AG09319 (cell line): Measurements from ENCODE around the gene CTIF.

Experiments used
- DNase-seq: peaks from one replicate; pipeline ENCODE4 v3.0.0-alpha.2; 2010; ENCODE audit warnings: low read depth; ENCODE audit errors: extremely low read depth
- TF ChIP-seq, protein P1 (sequence below): IDR thresholded peaks from 2 replicates; pipeline ENCODE4 v1.5.1; 2011; ENCODE audit warnings: low read depth, mild to moderate bottlenecking, inconsistent platforms, low read length, moderate library complexity

CTIF gene

DNA sequence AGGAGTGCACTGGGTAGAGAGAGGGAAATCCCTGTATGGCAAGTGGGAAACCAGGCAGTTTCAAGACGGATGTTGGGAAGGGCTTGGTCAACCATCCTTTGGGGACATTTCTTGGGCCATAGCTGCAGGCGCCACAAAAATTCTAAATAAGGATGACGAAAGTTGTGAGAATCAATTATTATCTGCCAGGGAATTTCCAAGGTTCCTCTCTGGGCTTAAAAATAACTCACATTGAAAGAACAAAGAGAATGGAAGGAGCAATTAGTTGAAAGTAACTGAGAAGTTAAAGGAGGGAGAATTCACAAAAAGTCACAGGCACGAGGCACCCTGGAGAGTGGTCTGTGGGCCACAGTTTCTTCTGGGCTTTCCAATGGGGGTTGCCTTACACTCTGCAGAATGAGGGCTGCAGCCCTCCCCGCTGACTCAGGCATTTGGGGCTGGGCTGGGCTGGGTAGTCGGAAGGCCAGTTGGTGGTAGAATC lies 216.2 kb downstream of the CTIF start:
- TF ChIP-seq, protein P1, sequence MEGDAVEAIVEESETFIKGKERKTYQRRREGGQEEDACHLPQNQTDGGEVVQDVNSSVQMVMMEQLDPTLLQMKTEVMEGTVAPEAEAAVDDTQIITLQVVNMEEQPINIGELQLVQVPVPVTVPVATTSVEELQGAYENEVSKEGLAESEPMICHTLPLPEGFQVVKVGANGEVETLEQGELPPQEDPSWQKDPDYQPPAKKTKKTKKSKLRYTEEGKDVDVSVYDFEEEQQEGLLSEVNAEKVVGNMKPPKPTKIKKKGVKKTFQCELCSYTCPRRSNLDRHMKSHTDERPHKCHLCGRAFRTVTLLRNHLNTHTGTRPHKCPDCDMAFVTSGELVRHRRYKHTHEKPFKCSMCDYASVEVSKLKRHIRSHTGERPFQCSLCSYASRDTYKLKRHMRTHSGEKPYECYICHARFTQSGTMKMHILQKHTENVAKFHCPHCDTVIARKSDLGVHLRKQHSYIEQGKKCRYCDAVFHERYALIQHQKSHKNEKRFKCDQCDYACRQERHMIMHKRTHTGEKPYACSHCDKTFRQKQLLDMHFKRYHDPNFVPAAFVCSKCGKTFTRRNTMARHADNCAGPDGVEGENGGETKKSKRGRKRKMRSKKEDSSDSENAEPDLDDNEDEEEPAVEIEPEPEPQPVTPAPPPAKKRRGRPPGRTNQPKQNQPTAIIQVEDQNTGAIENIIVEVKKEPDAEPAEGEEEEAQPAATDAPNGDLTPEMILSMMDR, result no peak
- DNase-seq, result no peak

DNA sequence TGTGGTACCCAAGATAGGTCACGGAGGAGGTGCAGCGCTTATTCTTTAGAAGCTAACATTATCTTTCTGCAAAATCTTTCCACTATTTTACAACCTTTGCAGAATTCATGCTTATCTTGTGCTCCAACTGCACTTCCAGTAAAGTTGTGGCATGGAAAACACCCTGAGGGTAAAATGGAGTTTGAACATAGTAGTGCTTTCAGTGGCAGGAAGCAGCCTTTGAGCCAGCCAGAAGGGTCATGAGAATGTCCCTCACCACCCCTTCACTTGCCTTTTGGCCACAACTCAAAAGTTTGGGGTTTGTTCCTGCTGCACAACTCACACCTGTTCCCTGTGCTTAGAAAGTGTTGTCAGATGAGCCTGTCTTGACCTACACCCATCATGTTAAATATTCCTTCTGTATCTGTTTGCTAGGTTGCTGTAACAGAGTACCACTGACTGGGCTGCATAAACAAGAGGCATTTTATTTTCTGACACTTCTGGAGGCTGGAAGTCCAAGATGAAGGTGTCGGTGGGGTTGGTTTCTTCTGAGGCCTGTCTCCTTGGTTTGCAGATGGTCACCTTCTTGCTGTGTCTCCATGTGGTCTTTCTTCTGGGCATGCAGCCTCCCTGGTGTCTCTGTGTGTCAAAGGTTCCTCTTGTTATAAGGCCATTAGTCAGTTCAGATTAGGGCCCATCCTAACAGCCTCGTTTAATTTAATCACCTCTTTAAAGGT lies 217.8 kb downstream of the CTIF start:
- no peak for DNase-seq
- TF ChIP-seq, protein P1, result no peak

DNA sequence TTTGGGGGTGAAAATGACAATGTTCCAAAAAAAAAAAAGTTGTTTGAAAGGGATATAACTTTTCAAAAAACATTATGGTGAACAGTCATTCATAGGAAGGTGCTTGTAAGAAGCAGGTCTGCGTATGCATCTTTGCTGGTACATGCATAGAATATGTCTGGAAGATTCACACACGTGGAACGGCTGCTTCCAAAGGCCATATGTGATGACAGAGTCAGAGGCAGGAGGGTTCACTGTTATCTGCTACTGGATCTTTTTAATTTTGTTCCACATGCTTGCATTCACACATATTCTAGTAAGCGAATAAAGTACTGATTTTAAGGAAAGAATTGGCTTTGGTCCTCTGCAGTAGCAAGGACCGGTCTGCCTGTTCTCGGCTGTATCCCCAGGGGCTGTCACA lies 218.5 kb downstream of the CTIF start:
- DNase-seq, result no peak
- TF ChIP-seq, protein P1, result no peak

DNA sequence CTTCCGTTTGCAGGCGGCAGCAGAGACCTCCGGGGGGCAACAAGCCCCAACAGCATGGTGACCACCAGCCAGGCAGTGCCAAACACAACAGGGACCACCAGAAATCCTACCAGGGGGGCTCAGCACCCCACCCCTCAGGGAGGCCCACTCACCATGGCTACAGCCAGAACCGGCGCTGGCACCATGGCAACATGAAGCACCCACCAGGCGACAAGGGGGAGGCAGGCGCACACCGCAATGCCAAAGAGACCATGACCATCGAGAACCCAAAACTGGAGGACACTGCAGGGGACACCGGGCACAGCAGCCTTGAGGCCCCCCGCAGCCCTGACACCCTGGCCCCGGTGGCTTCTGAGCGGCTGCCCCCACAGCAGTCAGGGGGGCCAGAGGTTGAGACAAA lies 219.1 kb downstream of the CTIF start:
- TF ChIP-seq, protein P1, result no peak
- no peak for DNase-seq

DNA sequence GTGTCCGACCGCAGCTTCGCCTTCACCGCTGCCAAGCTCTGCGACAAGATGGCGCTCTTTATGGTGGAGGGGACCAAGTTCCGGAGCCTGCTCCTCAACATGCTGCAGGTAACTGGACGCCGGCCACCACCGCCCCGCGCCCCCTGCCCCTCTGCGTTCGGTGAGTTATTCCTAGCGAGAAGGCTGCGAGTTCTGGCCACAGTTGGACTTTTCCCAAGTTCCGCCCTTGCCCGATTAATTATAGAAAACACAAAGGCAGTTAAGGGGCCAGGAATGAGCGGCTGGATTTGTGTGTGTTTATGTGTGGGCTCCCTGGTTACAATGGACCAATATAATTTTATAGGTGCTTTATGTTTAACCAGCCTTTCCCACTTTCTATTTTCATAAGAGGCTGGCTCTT lies 222.8 kb downstream of the CTIF start:
- TF ChIP-seq, protein P1, result no peak
- DNase-seq, result no peak

DNA sequence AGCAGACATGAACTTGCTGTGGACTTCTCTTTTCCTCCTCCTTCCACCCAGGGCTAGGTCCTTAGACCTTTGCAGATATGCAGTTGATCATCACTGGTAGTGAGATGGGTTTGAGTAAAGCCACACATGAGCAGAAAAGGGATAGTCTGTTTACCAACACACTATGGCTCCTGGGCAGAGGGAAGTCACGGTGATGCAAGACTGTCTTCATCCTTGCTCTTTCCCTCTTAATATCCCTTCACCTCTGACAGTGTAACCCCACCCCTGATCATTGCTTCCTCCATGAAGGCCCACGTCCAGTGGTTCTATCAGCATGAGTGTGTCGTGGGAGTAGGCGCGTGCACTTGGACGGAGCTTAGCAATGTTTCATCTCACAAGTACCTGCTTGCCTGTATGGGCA lies 223.2 kb downstream of the CTIF start:
- no peak for DNase-seq
- TF ChIP-seq, protein P1, result no peak

DNA sequence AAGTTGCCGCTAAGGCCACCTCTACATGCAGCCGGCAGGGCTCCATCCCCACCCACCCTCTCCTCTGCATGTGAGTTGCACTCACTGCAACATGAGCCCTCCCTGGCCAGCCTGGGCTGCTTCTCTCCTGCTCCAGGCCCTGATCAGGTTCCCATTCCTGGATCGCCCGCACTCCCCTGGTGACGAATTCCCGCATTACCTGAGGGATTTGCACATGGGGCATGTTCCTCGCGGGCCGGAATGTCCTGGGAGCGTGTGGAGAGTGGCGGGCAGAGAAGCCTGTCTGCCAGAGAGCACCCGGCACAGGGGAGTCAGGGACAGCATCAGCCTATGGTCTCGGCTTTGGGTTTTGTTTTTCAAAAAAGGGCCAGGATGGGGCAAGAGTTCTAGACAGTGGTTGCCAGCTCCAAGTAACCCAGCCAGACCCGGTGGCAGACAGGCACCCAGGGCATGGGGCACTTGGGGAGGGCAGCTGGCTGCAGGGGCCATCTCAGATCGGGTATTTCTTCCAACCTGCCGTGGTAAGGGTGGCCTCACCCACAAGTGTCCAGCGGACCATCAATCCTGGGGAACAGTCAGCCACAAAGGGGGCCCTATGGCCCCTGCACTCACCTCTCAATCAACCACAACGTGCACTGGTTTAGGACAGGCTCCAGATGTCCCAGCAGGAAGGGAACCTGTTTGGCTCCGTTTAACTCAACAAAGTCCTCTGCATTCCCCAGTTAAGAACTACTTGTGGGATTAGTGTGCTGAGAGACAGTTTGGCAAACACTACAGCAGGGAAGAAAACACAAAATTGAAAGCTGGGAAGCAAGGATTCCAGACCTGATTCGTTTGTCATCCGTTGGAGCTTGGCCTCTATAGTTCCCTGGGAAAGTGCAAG lies 224.2 kb downstream of the CTIF start:
- DNase-seq, result no peak
- TF ChIP-seq, protein P1, result no peak
